GM20431 (cell line): ENCODE data around the gene MRTFA.
"Not testable (repeated sequence)": the region's sequence is repeated elsewhere in the genome, so short reads cannot be mapped to it uniquely, and the experiment has no call there.

Source experiments
- in situ Hi-C: fragments of 300-500 bp; cut with MseI, MboI; formaldehyde crosslinking; loops from one replicate; pipeline ENCODE4 v1.15.0; 2020; ENCODE audit warnings: low sequenced_read_pairs; ENCODE audit not compliant: unreplicated experiment

The MRTFA gene

GRCh38 chr22:40578171-40578570 lies 58.3 kb downstream of the MRTFA start:
- in situ Hi-C loops, result no loop called here

- in situ Hi-C loops, result no loop called here
Measured at GRCh38 chr22:40572976-40573375, 63.5 kb downstream of the MRTFA start.

- in situ Hi-C loops, result no loop called here
Measured at GRCh38 chr22:40571887-40572286, 64.6 kb downstream of the MRTFA start.

GRCh38 chr22:40567626-40568328 lies 68.7 kb downstream of the MRTFA start:
- in situ Hi-C loops, result no loop called here

- in situ Hi-C loops, result no loop called here
Measured at GRCh38 chr22:40567106-40567505, 69.4 kb downstream of the MRTFA start.

- in situ Hi-C loops, result no loop called here
Measured at GRCh38 chr22:40560994-40561515, 75.5 kb downstream of the MRTFA start.

- in situ Hi-C loops, result no loop called here
Measured at GRCh38 chr22:40560551-40560950, 76.0 kb downstream of the MRTFA start.

GRCh38 chr22:40557972-40558371 lies 78.5 kb downstream of the MRTFA start:
- in situ Hi-C loops, result no loop called here

- in situ Hi-C loops, result no loop called here
Measured at GRCh38 chr22:40556641-40557040, 79.9 kb downstream of the MRTFA start.

- in situ Hi-C loops, result not testable (repeated sequence)
Measured at GRCh38 chr22:40554023-40554422, 82.5 kb downstream of the MRTFA start.

GRCh38 chr22:40553014-40553554 lies 83.4 kb downstream of the MRTFA start:
- in situ Hi-C loops, result no loop called here

- in situ Hi-C loops, result no loop called here
Measured at GRCh38 chr22:40552070-40552469, 84.4 kb downstream of the MRTFA start.

GRCh38 chr22:40547729-40548143 lies 88.8 kb downstream of the MRTFA start:
- in situ Hi-C loops, result loop anchor here (25.0 kb wide), 1 partner anchor 90 kb away; the partner anchor contains the start of gene MRTFA

- in situ Hi-C loops, result loop anchor here (25.0 kb wide), 1 partner anchor 93 kb away; the partner anchor contains the start of gene MRTFA
Measured at GRCh38 chr22:40544758-40545157, 91.8 kb downstream of the MRTFA start.

GRCh38 chr22:40542821-40543540 lies 93.5 kb downstream of the MRTFA start:
- in situ Hi-C loops, result loop anchor here (25.0 kb wide), 1 partner anchor 94 kb away; the partner anchor contains the start of gene MRTFA

GRCh38 chr22:40541300-40541699 lies 95.2 kb downstream of the MRTFA start:
- in situ Hi-C loops, result loop anchor here (25.0 kb wide), 1 partner anchor 96 kb away; the partner anchor contains the start of gene MRTFA

GRCh38 chr22:40540265-40540664 lies 96.3 kb downstream of the MRTFA start:
- in situ Hi-C loops, result loop anchor here (25.0 kb wide), 1 partner anchor 97 kb away; the partner anchor contains the start of gene MRTFA

- in situ Hi-C loops, result loop anchor here (25.0 kb wide), 1 partner anchor 101 kb away; the partner anchor contains the start of gene MRTFA
Measured at GRCh38 chr22:40536149-40536548, 100.4 kb downstream of the MRTFA start.

- in situ Hi-C loops, result loop anchor here (25.0 kb wide), 1 partner anchor 102 kb away; the partner anchor contains the start of gene MRTFA
Measured at GRCh38 chr22:40535642-40536041, 100.9 kb downstream of the MRTFA start.

- in situ Hi-C loops, result loop anchor here (25.0 kb wide), 1 partner anchor 102 kb away; the partner anchor contains the start of gene MRTFA
Measured at GRCh38 chr22:40535189-40535512, 101.4 kb downstream of the MRTFA start.
